Limb (tissue), 2 donors: ENCODE results near the gene THEM4.
"Not testable (repeated sequence)": the region's sequence is repeated elsewhere in the genome, so short reads cannot be mapped to it uniquely, and the experiment has no call there.

Experiments
- DNase-seq, 2 donors: peaks; one replicate each; pipeline ENCODE4 v3.0.0-alpha.2; 2016; ENCODE audit errors: extremely low spot score in 2 of 2

THEM4 gene

DNA sequence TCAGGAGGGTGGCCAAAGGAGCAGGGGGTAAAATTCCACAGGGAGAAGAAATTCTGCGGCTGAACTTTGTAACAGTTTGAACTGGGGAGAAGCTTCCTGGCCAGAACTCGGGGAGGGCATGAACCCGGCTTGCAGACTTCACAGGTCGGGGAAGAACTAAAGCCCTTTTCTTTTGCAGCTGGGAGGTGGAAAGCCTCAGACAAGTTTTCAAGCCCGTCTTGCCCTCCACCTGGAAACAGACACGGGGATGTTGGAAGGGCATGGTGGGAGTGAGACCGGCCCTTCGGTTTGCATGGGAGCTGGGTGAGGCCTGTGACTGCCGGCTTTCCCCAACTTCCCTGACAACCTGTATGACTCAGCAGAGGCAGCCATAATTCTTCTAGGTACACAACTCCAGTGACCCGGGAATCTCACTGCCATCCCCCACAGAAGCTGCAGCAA lies 11.3 kb downstream of the THEM4 start:
- no peak for DNase-seq

DNA sequence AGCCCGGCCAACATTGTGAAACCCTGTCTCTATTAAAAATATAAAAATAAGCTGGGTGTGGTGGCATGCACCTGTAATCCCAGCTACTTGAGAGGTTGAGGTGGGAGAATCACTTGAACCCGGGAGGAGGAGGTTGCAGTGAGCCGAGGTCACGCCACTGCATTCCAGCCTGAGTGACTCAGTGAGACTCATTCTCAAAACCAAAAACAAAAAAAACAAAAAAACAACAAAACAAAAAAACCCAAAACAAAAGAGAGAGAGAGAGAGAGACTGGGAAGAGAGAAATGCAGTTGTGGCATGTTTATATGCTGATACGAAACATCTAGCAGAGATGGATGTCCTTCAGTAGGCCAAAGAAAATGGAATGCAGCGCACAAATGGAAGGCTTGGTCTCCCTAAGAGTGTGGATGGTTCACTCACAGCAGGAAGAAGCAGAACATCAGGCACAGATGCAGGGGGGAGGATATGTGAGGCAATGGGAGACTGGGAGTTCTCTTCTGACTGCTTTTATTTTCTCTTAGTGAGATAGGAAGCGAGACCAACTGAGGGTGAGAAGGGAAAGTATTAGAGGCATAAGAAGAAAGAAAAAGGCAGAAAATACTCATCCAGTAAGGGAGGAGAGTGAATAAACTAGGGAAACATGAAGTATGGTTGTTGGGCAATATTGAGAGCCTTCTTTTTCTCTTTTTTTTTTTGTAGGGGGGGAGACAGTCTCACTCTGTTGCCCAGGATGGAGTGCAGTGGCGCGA lies 16.0 kb downstream of the THEM4 start:
- no peak for DNase-seq

GRCh38 chr1:151892190-151892589 lies 17.1 kb downstream of the THEM4 start:
- DNase-seq, result no peak

GRCh38 chr1:151891512-151891911 lies 17.8 kb downstream of the THEM4 start:
- no peak for DNase-seq

DNA sequence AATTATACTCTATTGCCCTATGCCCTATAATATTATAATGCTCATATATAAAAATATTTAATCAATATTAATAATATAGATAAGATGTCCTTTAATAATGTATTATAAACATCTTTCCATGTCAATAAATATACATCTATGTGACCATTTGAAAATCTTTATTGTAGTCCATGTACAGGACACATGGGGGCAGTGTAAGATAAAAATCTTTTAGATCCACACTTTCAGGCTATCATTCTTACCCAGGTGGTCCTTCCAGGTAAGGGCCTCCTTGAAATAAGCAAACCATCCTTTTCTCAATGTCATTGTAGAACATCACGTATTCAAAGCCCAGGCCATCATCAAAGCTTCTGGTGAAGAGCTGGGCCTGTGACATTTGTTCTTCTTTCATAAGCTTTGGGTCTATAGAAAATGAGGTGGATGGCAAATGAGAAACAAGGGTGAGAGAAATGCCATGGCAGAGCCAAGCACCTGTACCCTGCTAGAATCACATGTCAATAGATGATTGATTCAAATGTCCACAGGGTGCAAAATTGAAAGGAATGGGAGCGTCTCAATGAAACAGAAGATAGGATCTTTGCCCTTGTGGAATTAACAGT lies 20.2 kb downstream of the THEM4 start:
- DNase-seq, result no peak

DNA sequence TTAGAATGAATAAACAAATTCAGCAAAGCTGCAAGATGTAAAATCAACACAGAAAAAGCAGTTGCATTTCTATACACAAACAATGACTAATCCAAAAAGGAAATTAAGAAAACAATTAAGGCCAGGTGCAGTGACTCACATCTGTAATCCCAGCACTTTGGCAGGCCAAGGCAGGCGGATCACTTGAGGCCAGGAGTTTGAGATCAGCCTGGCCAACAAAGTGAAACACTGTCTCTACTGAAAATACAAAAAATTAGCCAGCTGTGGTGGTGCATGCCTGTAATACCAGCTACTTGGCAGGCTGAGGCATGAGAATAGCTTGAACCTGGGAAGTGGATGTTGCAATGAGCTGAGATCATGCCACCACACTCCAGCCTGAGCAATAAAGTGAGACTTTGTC lies 22.3 kb downstream of the THEM4 start:
- no peak for DNase-seq

DNA sequence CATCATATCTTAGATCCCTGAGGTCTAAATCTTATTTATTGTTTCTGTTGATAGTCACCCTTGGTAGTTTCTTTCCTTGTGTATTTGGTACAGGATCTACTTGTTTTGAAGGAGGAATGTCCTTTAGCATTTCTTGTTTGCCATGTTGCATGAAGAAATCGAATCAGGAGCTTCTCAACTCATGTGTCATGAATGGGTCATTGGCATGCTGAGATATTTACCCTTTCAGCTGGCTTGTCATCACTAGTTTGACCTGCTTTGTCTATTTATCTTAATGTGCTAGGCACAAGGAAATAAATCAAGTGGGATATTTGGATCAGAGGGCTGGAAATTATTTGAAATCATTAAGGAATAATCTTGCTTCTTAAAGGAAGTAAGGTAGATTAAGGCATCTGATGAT lies 23.8 kb downstream of the THEM4 start:
- no peak for DNase-seq

- DNase-seq, result not testable (repeated sequence)
These were observed 24.4 kb downstream of the THEM4 start for GRCh38 chr1:151884879-151885278.

DNA sequence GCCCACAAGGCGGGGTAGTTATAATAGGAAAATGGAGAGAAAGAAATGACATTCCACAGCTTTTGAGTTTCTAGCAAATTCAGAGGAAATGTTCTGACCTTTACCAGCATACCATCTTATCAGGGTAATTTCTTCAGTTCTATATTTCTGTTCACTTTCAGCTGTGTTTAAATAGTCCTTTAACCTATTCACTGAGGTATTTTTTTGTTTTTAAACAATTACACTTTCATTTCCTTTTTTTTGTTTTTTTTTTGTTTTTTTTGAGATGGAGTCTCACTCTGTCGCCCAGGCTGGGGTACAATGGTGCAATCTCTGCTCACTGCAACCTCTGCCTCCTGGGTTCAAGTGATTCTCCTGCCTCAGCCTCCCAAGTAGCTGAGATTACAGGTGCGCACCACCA lies 24.9 kb downstream of the THEM4 start:
- DNase-seq, result not testable (repeated sequence)

- not testable (repeated sequence) for DNase-seq
These were observed 25.4 kb downstream of the THEM4 start for GRCh38 chr1:151883898-151884297.

GRCh38 chr1:151882918-151883317 lies 26.4 kb downstream of the THEM4 start:
- not testable (repeated sequence) for DNase-seq

- no peak for DNase-seq
These were observed 26.8 kb downstream of the THEM4 start for GRCh38 chr1:151882466-151882865.

DNA sequence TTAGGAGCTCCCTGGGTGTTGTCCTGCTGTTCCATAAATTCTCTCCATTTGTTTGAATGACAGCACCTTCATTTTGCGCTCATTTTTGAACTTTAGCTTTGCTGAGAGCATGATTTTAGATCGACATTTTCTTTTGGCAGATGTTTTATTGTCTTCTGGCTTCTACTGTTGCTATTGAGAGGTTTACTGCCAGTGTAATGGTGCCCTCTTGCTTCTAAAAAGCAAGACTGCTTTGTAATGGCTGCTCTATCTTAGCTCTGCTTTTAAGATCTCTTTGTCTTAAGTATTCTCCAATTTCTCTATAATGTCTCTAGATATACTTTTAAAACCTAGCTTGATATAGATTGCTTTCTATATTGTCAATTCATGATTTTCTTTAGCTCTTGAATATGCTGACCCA lies 27.8 kb downstream of the THEM4 start:
- no peak for DNase-seq

DNA sequence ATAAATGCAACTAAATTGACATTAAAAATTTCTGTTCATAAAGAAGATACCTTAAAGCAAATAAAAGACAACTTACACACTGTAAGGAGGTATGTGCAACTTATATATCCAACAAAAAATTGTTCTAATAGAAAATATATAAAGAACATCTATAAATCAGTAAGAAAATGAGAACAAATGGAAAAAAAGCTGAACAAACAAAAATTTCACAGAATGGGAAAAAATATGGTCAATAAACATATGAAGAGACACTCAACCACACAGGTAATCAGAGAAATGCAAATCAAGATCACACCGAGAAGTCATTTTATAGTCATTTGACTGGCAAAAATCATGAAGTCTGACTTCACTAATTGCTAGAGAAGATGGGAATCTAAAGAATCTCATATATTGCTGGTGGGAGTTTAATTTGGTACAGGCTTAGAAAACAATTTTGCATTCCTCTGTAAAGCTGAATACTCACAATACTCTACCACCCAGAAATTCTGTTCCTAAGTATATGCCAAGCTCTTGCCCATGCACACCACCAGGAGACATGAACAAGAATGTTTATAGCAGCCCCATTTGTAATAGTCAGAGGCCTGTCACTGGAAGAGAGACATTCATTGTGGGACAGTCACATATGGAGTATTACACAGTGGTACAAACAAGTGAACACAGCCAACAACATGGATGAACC lies 33.8 kb downstream of the THEM4 start:
- no peak for DNase-seq

GRCh38 chr1:151872776-151873175 lies 36.5 kb downstream of the THEM4 start:
- DNase-seq, result not testable (repeated sequence)

DNA sequence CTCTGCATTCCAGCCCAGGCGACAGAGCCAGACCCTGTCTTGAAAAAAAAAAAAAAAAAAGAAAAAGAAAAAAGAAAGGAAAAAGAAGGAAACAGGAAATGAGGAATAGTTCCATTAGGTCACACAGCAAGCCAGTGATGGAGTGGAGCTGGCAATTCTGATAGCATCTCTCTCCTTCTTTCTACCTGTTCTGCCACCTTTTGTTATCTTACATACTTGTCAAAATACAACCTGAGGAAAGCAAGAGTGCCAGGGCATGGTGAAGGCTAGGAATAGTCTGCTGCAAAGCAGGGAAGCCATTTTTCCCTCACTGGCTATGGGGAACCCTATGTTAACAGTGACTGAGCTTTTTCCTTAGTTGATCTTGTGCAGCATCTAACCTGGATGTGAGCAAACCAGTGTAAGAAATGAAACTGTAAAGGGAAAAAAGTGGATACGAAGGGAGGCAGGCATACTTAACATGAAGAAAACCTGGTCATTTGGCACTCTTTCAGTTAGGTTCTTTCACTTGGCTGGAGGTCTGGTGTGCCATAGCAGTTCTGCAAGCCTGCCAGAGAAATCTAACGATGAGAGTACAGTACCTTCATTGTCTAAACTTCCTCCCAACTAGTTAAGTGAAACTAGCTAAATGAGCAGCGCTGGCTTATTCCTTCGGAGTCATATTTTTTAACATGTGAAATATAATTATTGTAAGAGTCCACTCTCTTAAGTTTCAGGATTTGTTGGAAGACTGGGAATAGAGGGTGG lies 37.9 kb downstream of the THEM4 start:
- peak in 1 of 2 donors; percentile 23 for DNase-seq

DNA sequence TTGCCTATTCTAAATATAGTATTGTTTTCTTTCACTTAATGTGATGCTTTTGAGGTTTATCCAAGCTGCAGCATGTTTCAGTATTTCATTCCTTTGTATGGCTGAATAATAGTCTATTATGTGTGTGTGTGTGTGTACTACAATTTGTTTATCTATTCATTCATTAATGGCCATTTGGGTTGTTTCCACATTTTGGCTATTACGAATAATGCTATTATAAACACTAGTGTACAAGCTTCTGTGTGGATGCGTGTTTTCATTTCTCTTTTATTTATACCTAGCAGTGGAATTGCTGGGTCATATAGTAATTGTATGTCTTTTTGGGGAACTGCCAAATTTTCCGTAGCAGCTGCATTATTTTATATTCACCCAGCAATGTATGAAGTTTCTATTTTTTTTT lies 40.8 kb downstream of the THEM4 start:
- DNase-seq, result no peak

GRCh38 chr1:151867765-151868411 lies 41.4 kb downstream of the THEM4 start:
- DNase-seq, result no peak

GRCh38 chr1:151867321-151867720 lies 42.0 kb downstream of the THEM4 start:
- DNase-seq, result no peak

GRCh38 chr1:151864411-151864810 lies 44.9 kb downstream of the THEM4 start:
- DNase-seq, result no peak

DNA sequence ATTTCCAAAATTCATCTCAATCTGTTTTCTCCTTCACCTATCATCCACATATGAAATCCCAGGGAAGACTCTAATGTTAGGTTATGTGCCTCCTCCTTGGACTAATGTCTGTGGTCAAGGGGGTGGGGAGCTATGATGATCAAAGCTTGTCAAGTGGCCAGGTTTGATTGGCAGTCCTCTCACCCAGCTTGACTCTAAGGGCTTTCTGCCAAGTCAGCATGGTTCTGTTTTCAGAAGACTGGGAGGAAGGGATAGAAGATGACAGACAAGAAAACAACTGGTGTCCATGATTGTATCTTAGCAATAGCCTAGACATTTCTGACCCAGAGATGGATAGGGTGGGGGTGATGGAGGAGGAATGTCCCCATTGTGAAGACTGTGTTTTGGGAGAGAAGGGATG lies 46.7 kb downstream of the THEM4 start:
- DNase-seq, result no peak
